HepG2 (cell line): ENCODE data around the gene SNED1. TPM values are rescaled to one million over a fixed set of nuclear protein-coding genes. Genes with fewer than 3 reads are reported as not detected.
A peak's percentile ranks its signal among the peaks of the same experiment; 100 is the strongest.

Source experiments
- BORCS8-MEF2B ChIP-seq: sonication (generic); formaldehyde crosslinking; IDR thresholded peaks from 2 replicates; pipeline ENCODE4 v1.8.0; 2022; ENCODE audit warnings: mild to moderate bottlenecking, missing genetic modification reagents
- HNRNPLL ChIP-seq: fragments of 200-400 bp; formaldehyde crosslinking; IDR thresholded peaks from 2 replicates; pipeline ENCODE4 v1.6.1; 2017; ENCODE audit warnings: mild to moderate bottlenecking, low read depth, low read length; ENCODE audit not compliant: poor library complexity, severe bottlenecking
- PRPF4 ChIP-seq: fragments of 200-400 bp; formaldehyde crosslinking; IDR thresholded peaks from 2 replicates; pipeline ENCODE4 v1.6.1; 2016; ENCODE audit warnings: low read length, low read depth; ENCODE audit not compliant: poor library complexity, severe bottlenecking
- ZFP1 ChIP-seq: IDR thresholded peaks from 2 replicates; pipeline ENCODE4 v1.6.1; 2016
- ZNF570 ChIP-seq: sonication (generic); formaldehyde crosslinking; IDR thresholded peaks from 2 replicates; pipeline ENCODE4 v1.4.0; 2020; ENCODE audit warnings: mild to moderate bottlenecking, missing genetic modification reagents, borderline replicate concordance
- ZNF576 ChIP-seq: sonication (generic); formaldehyde crosslinking; IDR thresholded peaks from 2 replicates; pipeline ENCODE4 v1.4.0; 2020; ENCODE audit warnings: mild to moderate bottlenecking, missing genetic modification reagents
- ZNF646 ChIP-seq: sonication (generic); formaldehyde crosslinking; IDR thresholded peaks from 2 replicates; pipeline ENCODE4 v1.9.0; 2021; ENCODE audit warnings: mild to moderate bottlenecking, missing genetic modification reagents
- polyA plus RNA-seq, 8 experiments: library from polyadenylated mRNA; depleted of rRNA in 3 of 8; stranded (reverse) in 7 of 8; unstranded in 1 of 8; fragments of >200 nt; fragmentation: Illumina TruSeq in 4 of 8; extraction: Trizol in 4 of 8; gene quantifications; 2 replicates each; pipeline versions ENCODE4 v1.2.1 to v1.2.3, GENCODE V29; 2011 to 2016; ENCODE audit warnings: low read depth in 4 of 8, missing spikeins in 1 of 8, mixed read lengths in 1 of 8; ENCODE audit not compliant: insufficient read depth in 1 of 8
- total RNA-seq, 5 experiments: library from RNA; depleted of rRNA; stranded (reverse); fragments of >200 nt; fragmentation: Illumina TruSeq; extraction: Trizol; gene quantifications; 2 replicates each; pipeline ENCODE4 v1.2.3, GENCODE V29; 2016; ENCODE audit warnings: low read depth in 1 of 5

Gene SNED1
- total and polyA plus RNA-seq, 2 of the 13 experiments (the other 11 are each of a cell fraction or from before 2014, with no cell fraction given), result 0.15 to 0.65 TPM

- TF ChIP-seq ZNF570 (CRISPR knock-in tag), result no peak
- no peak for TF ChIP-seq PRPF4
- no peak for TF ChIP-seq ZFP1 (CRISPR knock-in tag)
- no peak for TF ChIP-seq ZNF646 (CRISPR knock-in tag)
- TF ChIP-seq BORCS8-MEF2B, result 0 out of 2 replicates have a peak, but pooled peaks have one; percentile 14
- TF ChIP-seq ZNF576 (CRISPR knock-in tag), result no peak
- TF ChIP-seq HNRNPLL, result peak; percentile 19
These were observed 40.6 kb upstream of the SNED1 start (continued) for GRCh38 chr2:240957656-240958365.
